SK-N-SH treated with all-trans-retinoic acid at 6 μM for 48 hours (cell line): Measurements from ENCODE around the gene MYO5B.

ENCODE experiments used
- ATAC-seq: fragments of 200-7000 bp; cut with Tn5 transposase; 3 replicates; pipeline ENCODE4 v1.9.1; 2020; ENCODE audit warnings: mild to moderate bottlenecking, moderate library complexity
- ARNTL ChIP-seq: fragments of 450-650 bp; formaldehyde crosslinking; IDR thresholded peaks from 2 replicates; pipeline ENCODE4 v1.5.0; 2020; ENCODE audit warnings: low read depth, mild to moderate bottlenecking, moderate library complexity, borderline replicate concordance
- CSDC2 ChIP-seq: fragments of 250-450 bp; sonication (Bioruptor Pico); IDR thresholded peaks from 2 replicates; pipeline ENCODE4 v1.5.0; 2020; ENCODE audit warnings: mild to moderate bottlenecking, moderate library complexity
- ESRRG ChIP-seq: fragments of 250-450 bp; sonication (Bioruptor Pico); IDR thresholded peaks from 2 replicates; pipeline ENCODE4 v1.6.1; 2021; ENCODE audit warnings: mild to moderate bottlenecking
- GLIS3 ChIP-seq: fragments of 250-450 bp; sonication (Bioruptor Pico); IDR thresholded peaks from 2 replicates; pipeline ENCODE4 v1.5.0; 2020; ENCODE audit warnings: mild to moderate bottlenecking, moderate library complexity
- ISL1 ChIP-seq: fragments of 250-450 bp; sonication (Bioruptor Pico); IDR thresholded peaks from 2 replicates; pipeline ENCODE4 v2.1.2; 2022; ENCODE audit warnings: mild to moderate bottlenecking, moderate library complexity
- OSR1 ChIP-seq: fragments of 250-450 bp; sonication (Bioruptor Pico); IDR thresholded peaks from 2 replicates; pipeline ENCODE4 v1.8.0; 2022; ENCODE audit warnings: moderate library complexity, mild to moderate bottlenecking, inconsistent platforms
- PPARA ChIP-seq: fragments of 250-450 bp; sonication (Bioruptor Pico); IDR thresholded peaks from 2 replicates; pipeline ENCODE4 v1.5.0; 2020; ENCODE audit warnings: mild to moderate bottlenecking, borderline replicate concordance
- SNAI2 ChIP-seq: fragments of 250-450 bp; sonication (Bioruptor Pico); IDR thresholded peaks from 2 replicates; pipeline ENCODE4 v1.5.0; 2020; ENCODE audit warnings: mild to moderate bottlenecking, moderate library complexity
- TCF4 ChIP-seq: fragments of 250-450 bp; sonication (Bioruptor Pico); IDR thresholded peaks from 2 replicates; pipeline ENCODE4 v1.8.0; 2021; ENCODE audit warnings: mild to moderate bottlenecking, moderate library complexity, borderline replicate concordance
- TOX ChIP-seq: fragments of 250-450 bp; sonication (Bioruptor Pico); IDR thresholded peaks from 2 replicates; pipeline ENCODE4 v1.8.0; 2021; ENCODE audit warnings: mild to moderate bottlenecking, moderate library complexity, borderline replicate concordance
- ZC3H10 ChIP-seq: fragments of 250-450 bp; sonication (Bioruptor Pico); IDR thresholded peaks from 2 replicates; pipeline ENCODE4 v1.5.1; 2021; ENCODE audit warnings: mild to moderate bottlenecking, moderate library complexity
- ZFP3 ChIP-seq: fragments of 250-450 bp; sonication (Bioruptor Pico); IDR thresholded peaks from 2 replicates; pipeline ENCODE4 v1.5.0; 2020; ENCODE audit warnings: mild to moderate bottlenecking, moderate library complexity
- ZFP30 ChIP-seq: fragments of 450-650 bp; formaldehyde crosslinking; IDR thresholded peaks from 2 replicates; pipeline ENCODE4 v1.5.0; 2022; ENCODE audit warnings: mild to moderate bottlenecking, moderate library complexity
- ZNF565 ChIP-seq: fragments of 450-650 bp; formaldehyde crosslinking; conservative IDR thresholded peaks from 2 replicates; pipeline ENCODE4 v1.5.0; 2020; ENCODE audit warnings: low read depth, mild to moderate bottlenecking, moderate library complexity
- ZNF70 ChIP-seq: fragments of 450-650 bp; formaldehyde crosslinking; IDR thresholded peaks from 2 replicates; pipeline ENCODE4 v1.5.0; 2020; ENCODE audit warnings: mild to moderate bottlenecking, moderate library complexity
- ZNF8 ChIP-seq: fragments of 450-650 bp; formaldehyde crosslinking; IDR thresholded peaks from 2 replicates; pipeline ENCODE4 v1.5.0; 2020; ENCODE audit warnings: mild to moderate bottlenecking, moderate library complexity
- TF ChIP-seq, protein P1 (sequence below): fragments of 250-450 bp; sonication (Bioruptor Pico); IDR thresholded peaks from 2 replicates; pipeline ENCODE4 v1.5.0; 2020; ENCODE audit warnings: mild to moderate bottlenecking, moderate library complexity
- TF ChIP-seq, protein P2 (sequence below): fragments of 250-450 bp; sonication (Bioruptor Pico); IDR thresholded peaks from 2 replicates; pipeline ENCODE4 v1.8.0; 2021; ENCODE audit warnings: low read depth, mild to moderate bottlenecking, moderate library complexity, borderline replicate concordance
- TF ChIP-seq, protein P3 (sequence below): fragments of 250-450 bp; sonication (Bioruptor Pico); IDR thresholded peaks from 2 replicates; pipeline ENCODE4 v1.5.1; 2021; ENCODE audit warnings: mild to moderate bottlenecking, moderate library complexity
- TF ChIP-seq, protein P4 (sequence below): fragments of 250-450 bp; sonication (Bioruptor Pico); IDR thresholded peaks from 2 replicates; pipeline ENCODE4 v1.5.1; 2020; ENCODE audit warnings: low read depth, mild to moderate bottlenecking, moderate library complexity
- TF ChIP-seq, protein P5 (sequence below): fragments of 250-450 bp; sonication (Bioruptor Pico); IDR thresholded peaks from 2 replicates; pipeline ENCODE4 v1.8.0; 2020; ENCODE audit warnings: mild to moderate bottlenecking, moderate library complexity, borderline replicate concordance

Gene MYO5B

DNA sequence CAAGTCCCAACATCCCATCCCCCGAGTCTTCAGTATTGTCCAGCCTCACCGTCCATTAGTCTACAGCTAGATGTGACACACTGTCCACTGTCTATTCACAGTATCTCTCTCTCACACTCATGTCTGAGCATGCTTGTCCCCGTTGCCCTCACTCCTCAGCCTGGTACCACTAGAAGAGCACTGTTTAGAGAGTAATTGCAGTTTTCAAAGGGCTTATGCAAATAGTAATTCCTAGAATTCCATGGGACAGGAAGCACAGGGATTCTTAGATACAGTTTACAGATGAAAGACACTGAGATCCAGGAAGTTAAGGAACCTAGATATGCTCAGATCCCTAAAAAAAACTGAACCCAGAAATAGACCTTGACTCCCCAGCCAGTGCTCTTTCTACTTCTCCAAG is 125.5 kb downstream of the MYO5B start:
- no peak for ATAC-seq
- TF ChIP-seq OSR1 (no peak), TOX (no peak), ZC3H10 (CRISPR knock-in tag) (no peak), ISL1 (CRISPR knock-in tag) (no peak), ZFP30 (CRISPR knock-in tag) (no peak), ZNF70 (no peak), GLIS3 (CRISPR knock-in tag) (no peak), SNAI2 (CRISPR knock-in tag) (no peak), CSDC2 (no peak), TCF4 (CRISPR knock-in tag) (no peak), ARNTL (CRISPR knock-in tag) (no peak), ESRRG (CRISPR knock-in tag) (no peak), ZFP3 (no peak), ZNF565 (CRISPR knock-in tag) (no peak), PPARA (CRISPR knock-in tag) (no peak)
- TF ChIP-seq, protein P1, sequence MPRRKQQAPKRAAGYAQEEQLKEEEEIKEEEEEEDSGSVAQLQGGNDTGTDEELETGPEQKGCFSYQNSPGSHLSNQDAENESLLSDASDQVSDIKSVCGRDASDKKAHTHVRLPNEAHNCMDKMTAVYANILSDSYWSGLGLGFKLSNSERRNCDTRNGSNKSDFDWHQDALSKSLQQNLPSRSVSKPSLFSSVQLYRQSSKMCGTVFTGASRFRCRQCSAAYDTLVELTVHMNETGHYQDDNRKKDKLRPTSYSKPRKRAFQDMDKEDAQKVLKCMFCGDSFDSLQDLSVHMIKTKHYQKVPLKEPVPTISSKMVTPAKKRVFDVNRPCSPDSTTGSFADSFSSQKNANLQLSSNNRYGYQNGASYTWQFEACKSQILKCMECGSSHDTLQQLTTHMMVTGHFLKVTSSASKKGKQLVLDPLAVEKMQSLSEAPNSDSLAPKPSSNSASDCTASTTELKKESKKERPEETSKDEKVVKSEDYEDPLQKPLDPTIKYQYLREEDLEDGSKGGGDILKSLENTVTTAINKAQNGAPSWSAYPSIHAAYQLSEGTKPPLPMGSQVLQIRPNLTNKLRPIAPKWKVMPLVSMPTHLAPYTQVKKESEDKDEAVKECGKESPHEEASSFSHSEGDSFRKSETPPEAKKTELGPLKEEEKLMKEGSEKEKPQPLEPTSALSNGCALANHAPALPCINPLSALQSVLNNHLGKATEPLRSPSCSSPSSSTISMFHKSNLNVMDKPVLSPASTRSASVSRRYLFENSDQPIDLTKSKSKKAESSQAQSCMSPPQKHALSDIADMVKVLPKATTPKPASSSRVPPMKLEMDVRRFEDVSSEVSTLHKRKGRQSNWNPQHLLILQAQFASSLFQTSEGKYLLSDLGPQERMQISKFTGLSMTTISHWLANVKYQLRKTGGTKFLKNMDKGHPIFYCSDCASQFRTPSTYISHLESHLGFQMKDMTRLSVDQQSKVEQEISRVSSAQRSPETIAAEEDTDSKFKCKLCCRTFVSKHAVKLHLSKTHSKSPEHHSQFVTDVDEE (CRISPR knock-in tag): no peak
- TF ChIP-seq, protein P2, sequence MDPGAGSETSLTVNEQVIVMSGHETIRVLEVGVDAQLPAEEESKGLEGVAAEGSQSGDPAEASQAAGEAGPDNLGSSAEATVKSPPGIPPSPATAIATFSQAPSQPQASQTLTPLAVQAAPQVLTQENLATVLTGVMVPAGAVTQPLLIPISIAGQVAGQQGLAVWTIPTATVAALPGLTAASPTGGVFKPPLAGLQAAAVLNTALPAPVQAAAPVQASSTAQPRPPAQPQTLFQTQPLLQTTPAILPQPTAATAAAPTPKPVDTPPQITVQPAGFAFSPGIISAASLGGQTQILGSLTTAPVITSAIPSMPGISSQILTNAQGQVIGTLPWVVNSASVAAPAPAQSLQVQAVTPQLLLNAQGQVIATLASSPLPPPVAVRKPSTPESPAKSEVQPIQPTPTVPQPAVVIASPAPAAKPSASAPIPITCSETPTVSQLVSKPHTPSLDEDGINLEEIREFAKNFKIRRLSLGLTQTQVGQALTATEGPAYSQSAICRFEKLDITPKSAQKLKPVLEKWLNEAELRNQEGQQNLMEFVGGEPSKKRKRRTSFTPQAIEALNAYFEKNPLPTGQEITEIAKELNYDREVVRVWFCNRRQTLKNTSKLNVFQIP (CRISPR knock-in tag): no peak
- TF ChIP-seq, protein P3, sequence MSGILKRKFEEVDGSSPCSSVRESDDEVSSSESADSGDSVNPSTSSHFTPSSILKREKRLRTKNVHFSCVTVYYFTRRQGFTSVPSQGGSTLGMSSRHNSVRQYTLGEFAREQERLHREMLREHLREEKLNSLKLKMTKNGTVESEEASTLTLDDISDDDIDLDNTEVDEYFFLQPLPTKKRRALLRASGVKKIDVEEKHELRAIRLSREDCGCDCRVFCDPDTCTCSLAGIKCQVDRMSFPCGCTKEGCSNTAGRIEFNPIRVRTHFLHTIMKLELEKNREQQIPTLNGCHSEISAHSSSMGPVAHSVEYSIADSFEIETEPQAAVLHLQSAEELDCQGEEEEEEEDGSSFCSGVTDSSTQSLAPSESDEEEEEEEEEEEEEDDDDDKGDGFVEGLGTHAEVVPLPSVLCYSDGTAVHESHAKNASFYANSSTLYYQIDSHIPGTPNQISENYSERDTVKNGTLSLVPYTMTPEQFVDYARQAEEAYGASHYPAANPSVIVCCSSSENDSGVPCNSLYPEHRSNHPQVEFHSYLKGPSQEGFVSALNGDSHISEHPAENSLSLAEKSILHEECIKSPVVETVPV (CRISPR knock-in tag): no peak
- TF ChIP-seq, protein P4, sequence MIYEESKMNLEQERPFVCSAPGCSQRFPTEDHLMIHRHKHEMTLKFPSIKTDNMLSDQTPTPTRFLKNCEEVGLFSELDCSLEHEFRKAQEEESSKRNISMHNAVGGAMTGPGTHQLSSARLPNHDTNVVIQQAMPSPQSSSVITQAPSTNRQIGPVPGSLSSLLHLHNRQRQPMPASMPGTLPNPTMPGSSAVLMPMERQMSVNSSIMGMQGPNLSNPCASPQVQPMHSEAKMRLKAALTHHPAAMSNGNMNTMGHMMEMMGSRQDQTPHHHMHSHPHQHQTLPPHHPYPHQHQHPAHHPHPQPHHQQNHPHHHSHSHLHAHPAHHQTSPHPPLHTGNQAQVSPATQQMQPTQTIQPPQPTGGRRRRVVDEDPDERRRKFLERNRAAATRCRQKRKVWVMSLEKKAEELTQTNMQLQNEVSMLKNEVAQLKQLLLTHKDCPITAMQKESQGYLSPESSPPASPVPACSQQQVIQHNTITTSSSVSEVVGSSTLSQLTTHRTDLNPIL (CRISPR knock-in tag): no peak
- TF ChIP-seq, protein P5, sequence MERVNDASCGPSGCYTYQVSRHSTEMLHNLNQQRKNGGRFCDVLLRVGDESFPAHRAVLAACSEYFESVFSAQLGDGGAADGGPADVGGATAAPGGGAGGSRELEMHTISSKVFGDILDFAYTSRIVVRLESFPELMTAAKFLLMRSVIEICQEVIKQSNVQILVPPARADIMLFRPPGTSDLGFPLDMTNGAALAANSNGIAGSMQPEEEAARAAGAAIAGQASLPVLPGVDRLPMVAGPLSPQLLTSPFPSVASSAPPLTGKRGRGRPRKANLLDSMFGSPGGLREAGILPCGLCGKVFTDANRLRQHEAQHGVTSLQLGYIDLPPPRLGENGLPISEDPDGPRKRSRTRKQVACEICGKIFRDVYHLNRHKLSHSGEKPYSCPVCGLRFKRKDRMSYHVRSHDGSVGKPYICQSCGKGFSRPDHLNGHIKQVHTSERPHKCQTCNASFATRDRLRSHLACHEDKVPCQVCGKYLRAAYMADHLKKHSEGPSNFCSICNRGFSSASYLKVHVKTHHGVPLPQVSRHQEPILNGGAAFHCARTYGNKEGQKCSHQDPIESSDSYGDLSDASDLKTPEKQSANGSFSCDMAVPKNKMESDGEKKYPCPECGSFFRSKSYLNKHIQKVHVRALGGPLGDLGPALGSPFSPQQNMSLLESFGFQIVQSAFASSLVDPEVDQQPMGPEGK (CRISPR knock-in tag): no peak

DNA sequence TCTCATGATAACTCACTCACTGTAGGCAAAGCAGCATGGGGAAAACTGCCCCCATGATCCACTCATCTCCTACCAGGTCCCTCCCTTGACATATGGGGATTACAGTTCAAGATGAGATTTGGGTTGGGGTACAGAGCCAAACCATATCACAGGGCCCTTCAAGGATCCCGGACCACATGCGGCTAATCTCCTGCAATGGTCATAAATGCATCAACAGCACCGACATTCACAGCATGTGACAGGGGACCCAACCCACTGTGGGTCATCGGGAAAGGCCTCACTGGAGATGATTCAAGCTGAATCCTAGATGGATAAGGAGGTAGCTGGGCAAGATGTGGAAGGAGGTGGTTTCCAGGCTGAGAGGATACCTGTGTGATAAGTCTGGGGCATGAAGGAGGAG is 129.4 kb downstream of the MYO5B start:
- no peak for ATAC-seq
- TF ChIP-seq CSDC2 (no peak), ISL1 (CRISPR knock-in tag) (no peak), SNAI2 (CRISPR knock-in tag) (no peak), TOX (no peak), ZC3H10 (CRISPR knock-in tag) (no peak), GLIS3 (CRISPR knock-in tag) (no peak), ZNF8 (no peak), ZNF565 (CRISPR knock-in tag) (no peak), ZFP3 (no peak), ZNF70 (no peak)
- TF ChIP-seq, protein P3 (CRISPR knock-in tag): no peak
- TF ChIP-seq, protein P4 (CRISPR knock-in tag): no peak
- TF ChIP-seq, protein P5 (CRISPR knock-in tag): no peak
